Measurements from ENCODE around the gene ARFGEF2.
"Not testable (repeated sequence)": the region's sequence is repeated elsewhere in the genome, so short reads cannot be mapped to it uniquely, and the experiment has no call there.

Gene ARFGEF2

GRCh38 chr20:48984575-48985219 is 63.2 kb downstream of the ARFGEF2 start:
- intact Hi-C loops (cut with DNase I): no loop called here

GRCh38 chr20:48986899-48987298 is 65.4 kb downstream of the ARFGEF2 start:
- peak in 2 of 10 donors; percentile 24 to 40 for DNase-seq
- intact Hi-C loops (cut with DNase I): no loop called here

More at GRCh38 chr20:48984575-48985219, 63.2 kb downstream of the ARFGEF2 start:
- no peak for DNase-seq

GRCh38 chr20:48990467-48990866 is 69.0 kb downstream of the ARFGEF2 start:
- DNase-seq: no peak
- intact Hi-C loops (cut with DNase I): no loop called here

- intact Hi-C loops (cut with DNase I): no loop called here
- DNase-seq: no peak
These were observed 74.1 kb downstream of the ARFGEF2 start for GRCh38 chr20:48995589-48995988.

DNA sequence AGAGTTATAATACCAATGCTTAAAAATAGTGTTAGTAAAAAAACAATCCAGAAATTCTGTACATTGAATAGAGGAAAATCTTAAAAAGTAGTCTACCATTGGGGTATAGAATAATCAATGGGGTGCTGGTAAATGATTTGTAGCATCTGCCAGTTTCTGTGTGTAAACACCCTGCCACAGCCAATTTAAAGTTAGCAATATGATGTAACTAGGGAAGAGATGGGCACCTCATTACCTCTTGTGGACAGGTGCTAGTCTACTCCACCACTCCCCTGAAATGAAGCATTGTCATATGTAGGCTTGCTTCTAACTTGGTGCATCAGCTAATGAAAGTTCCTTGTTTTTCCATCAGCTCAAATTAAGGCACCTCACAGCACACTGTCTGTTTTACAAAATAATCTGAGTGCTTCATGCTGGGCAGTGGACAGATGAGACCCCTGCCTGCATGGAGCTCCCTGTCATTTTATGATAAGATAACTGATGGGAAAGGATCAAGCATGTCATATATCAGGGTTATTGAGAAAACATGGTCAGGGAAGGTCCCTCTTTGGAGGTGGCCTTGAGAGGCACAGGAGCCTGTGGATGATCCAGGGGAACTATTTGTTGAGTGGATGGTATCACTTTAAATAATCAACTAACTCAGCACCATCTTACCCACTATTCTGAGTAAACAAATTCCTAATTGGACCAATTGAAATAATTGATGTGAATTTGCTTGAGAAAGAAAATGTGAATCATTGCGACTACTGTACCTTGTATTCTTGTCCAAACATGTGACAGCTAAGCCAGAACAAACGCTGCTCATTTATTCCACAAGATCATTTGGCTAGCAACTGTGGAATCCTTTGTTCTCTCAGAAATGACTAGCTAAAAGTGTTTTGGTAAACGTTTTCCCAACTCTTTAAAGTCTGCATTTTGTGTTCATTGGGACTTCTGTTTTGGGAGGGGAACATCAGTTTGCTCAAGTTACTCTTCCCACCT is 78.7 kb downstream of the ARFGEF2 start:
- no peak for DNase-seq
- intact Hi-C loops (cut with DNase I): no loop called here

DNA sequence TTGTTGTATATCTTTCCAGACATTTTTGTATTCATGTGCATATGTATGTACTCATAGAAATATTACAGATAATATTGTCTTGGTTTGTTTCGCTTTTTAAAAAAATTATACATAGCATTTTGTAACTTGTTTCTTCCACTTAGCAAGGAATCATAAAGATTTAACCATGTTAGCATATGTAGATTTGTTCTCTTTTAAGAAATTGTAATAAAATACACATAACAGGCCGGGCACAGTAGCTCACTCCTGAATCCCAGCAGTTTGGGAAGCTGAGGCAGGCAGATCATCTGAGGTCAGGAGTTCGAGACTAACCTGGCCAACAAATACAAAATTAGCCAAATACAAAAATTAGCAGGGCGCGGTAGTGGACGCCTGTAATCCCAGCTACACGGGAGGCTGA is 80.2 kb downstream of the ARFGEF2 start:
- no peak for DNase-seq
- intact Hi-C loops (cut with DNase I): no loop called here

- intact Hi-C loops (cut with DNase I): no loop called here
- DNase-seq: no peak
These were observed 85.0 kb downstream of the ARFGEF2 start for GRCh38 chr20:49006446-49006980.

GRCh38 chr20:49009899-49010631 is 88.6 kb downstream of the ARFGEF2 start:
- intact Hi-C loops (cut with DNase I): no loop called here
- no peak for DNase-seq

GRCh38 chr20:49024220-49024619 is 102.7 kb downstream of the ARFGEF2 start:
- intact Hi-C loops (cut with DNase I): no loop called here
- no peak for DNase-seq

GRCh38 chr20:49028177-49028576 is 106.7 kb downstream of the ARFGEF2 start:
- intact Hi-C loops (cut with DNase I); DNase-seq: not testable (repeated sequence)

DNA sequence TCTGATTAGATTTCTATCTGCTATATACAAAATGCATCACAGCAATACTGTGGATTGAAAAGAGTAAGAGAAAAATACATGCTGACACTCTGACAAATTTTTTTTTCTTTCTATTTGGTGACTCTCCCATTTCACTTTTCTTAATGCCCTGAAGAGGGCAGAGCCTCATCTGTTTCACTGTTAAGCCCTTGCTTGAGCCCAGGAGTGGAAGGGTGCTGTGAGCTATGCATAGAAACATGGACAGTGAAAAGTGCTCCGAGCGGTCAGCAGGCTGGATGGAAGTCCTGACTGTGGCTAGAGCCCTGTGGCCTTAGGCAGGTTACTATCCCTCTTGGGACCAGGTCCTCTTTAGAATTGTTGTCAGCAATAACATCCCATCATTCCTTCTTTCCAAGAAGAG is 107.2 kb downstream of the ARFGEF2 start:
- no peak for DNase-seq
- intact Hi-C loops (cut with DNase I): no loop called here

- no peak for DNase-seq
- intact Hi-C loops (cut with DNase I): no loop called here
These were observed 107.7 kb downstream of the ARFGEF2 start for GRCh38 chr20:49029203-49029602.

GRCh38 chr20:49030954-49031619 is 109.6 kb downstream of the ARFGEF2 start:
- intact Hi-C loops (cut with DNase I): no loop called here
- no peak for DNase-seq

DNA sequence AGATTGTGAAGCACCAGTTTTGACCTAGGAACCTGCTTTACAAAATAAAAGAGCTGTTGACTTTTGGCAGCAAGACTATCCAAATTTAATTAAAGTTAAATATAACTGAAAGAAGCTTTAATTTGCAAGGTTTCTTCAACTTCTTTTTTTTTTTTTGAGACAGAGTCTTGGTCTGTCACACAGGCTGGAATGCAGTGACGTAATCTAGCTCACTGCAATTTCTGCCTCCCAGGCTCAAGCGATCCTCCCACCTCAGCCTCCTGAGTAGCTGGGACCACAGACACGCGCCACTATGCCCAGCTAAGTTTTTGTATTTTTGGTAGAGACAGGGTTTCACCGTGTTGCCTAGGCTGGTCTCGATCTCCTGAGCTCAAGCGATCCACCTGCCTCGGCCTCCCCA is 110.9 kb downstream of the ARFGEF2 start:
- no peak for DNase-seq
- intact Hi-C loops (cut with DNase I): no loop called here

GRCh38 chr20:49034070-49034732 is 112.7 kb downstream of the ARFGEF2 start:
- intact Hi-C loops (cut with DNase I): no loop called here
- DNase-seq: peak in 1 of 10 donors; percentile 21

DNA sequence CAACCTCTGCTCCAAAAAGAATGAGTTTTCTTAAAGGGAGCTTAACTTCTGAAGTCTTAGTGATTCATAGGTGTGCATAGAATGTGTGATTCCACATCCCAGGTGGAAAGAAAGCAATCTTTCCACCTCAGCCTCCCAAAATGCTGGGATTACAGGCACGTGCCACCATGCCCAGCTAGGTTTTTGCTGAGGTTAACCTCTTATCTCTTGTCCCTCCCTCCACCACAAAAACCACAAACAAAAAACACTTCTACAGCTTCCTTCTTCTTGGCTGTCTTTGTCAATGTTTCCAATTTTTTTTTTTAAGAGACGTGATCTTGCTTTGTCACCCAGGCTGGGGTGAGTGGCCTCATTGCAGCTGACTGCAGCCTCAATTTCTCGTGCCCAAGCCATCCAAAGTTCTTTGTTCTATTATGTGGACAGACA is 116.5 kb downstream of the ARFGEF2 start:
- DNase-seq: no peak
- intact Hi-C loops (cut with DNase I): no loop called here

DNA sequence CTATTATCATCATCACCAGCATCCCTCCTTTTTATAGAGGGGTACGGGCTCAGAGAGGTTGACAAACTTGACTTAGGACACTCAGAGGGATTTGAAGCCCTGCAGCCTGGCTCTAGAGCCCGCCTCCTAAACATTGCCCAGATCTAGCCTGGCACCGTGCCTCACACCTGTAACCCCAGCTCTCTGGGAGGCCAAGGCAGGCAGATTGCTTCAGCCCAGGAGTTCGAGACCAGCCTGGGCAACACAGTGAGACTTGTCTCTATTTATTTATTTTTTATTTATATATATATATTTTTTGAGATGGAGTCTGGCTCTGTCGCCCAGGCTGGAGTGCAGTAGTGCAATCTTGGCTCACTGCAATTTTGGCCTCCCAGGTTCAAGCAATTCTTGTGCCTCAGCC is 118.3 kb downstream of the ARFGEF2 start:
- no peak for DNase-seq
- intact Hi-C loops (cut with DNase I): no loop called here

DNA sequence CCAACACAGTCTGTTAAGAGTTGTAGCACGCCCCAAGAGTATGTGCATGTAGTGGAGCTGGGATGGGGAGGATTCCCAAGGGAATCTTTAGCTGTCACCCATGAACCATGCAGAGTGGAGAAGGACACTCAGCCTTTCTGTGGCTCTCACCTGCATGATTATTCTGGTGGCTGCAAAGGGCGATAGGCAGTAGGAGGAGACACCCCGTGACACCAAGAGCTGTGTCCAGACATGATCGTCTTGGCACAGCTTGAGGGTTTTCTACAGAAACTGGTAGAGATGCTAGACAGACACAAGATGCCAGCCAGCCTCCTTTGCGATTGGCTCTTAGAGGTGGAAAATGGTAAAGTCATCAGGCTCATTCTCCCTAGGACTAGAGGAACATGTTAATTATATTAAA is 121.5 kb downstream of the ARFGEF2 start:
- intact Hi-C loops (cut with DNase I): no loop called here
- no peak for DNase-seq

DNA sequence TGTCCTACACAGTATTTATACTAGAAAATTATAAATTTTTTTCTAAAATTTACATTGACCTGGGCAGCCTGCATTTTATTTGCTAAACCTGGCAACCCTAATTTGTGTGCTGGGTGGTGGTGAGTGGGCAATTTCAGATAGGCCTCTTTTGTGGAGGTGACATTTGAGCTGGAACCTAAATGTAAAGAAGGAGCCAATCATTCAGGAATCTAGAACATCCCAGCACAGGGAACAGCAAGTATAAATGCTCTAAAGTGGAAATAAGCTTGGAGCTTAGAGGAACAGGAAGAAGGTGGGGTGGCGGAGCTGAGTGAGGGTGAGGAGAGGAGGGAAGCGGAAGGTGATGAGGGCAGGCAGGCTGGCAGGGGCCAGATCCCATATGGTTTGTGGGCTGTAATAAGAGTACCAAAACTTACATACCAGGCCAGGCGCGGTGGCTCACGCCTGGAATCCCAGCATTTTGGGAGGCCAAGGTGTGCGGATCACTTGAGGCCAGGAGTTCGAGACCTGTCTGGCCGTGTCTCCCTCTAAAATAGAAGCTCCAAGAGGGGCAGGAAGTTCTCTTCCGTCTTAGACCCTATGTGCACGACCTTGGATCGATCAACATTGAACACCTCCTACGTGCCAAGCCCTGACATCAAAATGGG is 124.1 kb downstream of the ARFGEF2 start:
- intact Hi-C loops (cut with DNase I): loop anchor here (2.0 kb wide), 1 partner anchor 141 kb away; no protein-coding TSS in a partner anchor
- DNase-seq: peak in 3 of 10 donors; percentile 15 to 88 (median 23)
